HepG2 (cell line): ENCODE data around the gene MAB21L4. TPM values are rescaled to one million over a fixed set of nuclear protein-coding genes. Genes with fewer than 3 reads are reported as not detected.

Experiments used
- ATAC-seq: fragments of 200-7000 bp; cut with Tn5 transposase; 3 replicates; pipeline ENCODE4 v1.9.1; 2020; ENCODE audit warnings: mild to moderate bottlenecking, moderate library complexity
- BruUV-seq: library from RNA; stranded (reverse); fragments of 400-500 nt; replicated peaks from 2 replicates; lab custom pipeline; 2021; lab: Mats Ljungman, UMichigan
- CTCF ChIA-PET: fragments of 300-600 bp; formaldehyde crosslinking; extraction: SDS; loops from one replicate; lab custom pipeline; 2021; ENCODE audit warnings: low total read pairs, inconsistent platforms, low intra/inter-chr PET ratio; lab: Yijun Ruan, JAX
- POLR2A ChIA-PET: fragments of 350-600 bp; sonication (Branson Sonifier 250); formaldehyde crosslinking; loops from one replicate; lab custom pipeline; 2020; ENCODE audit warnings: antibody characterized with exemption, inconsistent platforms; lab: Yijun Ruan, JAX
- DNase-seq: peaks from one replicate; pipeline ENCODE4 v3.0.0-alpha.2; 2015; ENCODE audit warnings: low spot score
- FAIRE-seq: peaks from 3 replicates; lab custom pipeline; 2011; peaks lifted over from hg19 to GRCh38; lab: Jason Lieb, UNC
- H2AFZ ChIP-seq: one replicate; pipeline ENCODE4 v1.6.1; 2011; ENCODE audit warnings: low read length, inconsistent platforms
- H3K27ac ChIP-seq: fragments of 300-600 bp; 3 replicates; pipeline ENCODE4 v1.8.0; 2011; ENCODE audit warnings: mixed run types, mild to moderate bottlenecking, mixed read lengths, low read length, inconsistent platforms; ENCODE audit not compliant: insufficient read depth; ENCODE audit errors: extremely low read length
- H3K27me3 ChIP-seq, 2 experiments: fragments of 200-600 bp in 1 of 2; 2 replicates in 1 of 2; 3 replicates in 1 of 2; pipeline versions ENCODE4 v1.6.0 to v1.8.0; 2011; ENCODE audit warnings: low read length in 2 of 2, mild to moderate bottlenecking in 2 of 2, moderate library complexity in 2 of 2, inconsistent platforms in 1 of 2; ENCODE audit not compliant: insufficient read depth in 2 of 2, control insufficient read depth in 1 of 2
- H3K36me3 ChIP-seq, 2 experiments: fragments of 200-600 bp in 1 of 2; replicated peaks in 1 of 2; 2 replicates in 1 of 2; 3 replicates in 1 of 2; pipeline versions ENCODE4 v1.5.1 to v1.8.0; 2011; ENCODE audit warnings: low read length in 2 of 2, inconsistent platforms in 1 of 2; ENCODE audit not compliant: insufficient read depth in 2 of 2, control insufficient read depth in 1 of 2
- H3K4me1 ChIP-seq: 2 replicates; pipeline ENCODE4 v1.5.1; 2012; ENCODE audit warnings: low read length, inconsistent platforms; ENCODE audit not compliant: insufficient read depth
- H3K4me2 ChIP-seq: 2 replicates; pipeline ENCODE4 v1.6.0; 2011; ENCODE audit warnings: low read depth, low read length, inconsistent platforms
- H3K4me3 ChIP-seq, 3 experiments: fragments of 200-600 bp in 1 of 3; sonication (generic), shearing (Covaris generic) in 1 of 3; replicated peaks in 1 of 3; 2 replicates each; pipeline ENCODE4 v1.5.1; 2011 to 2016; ENCODE audit warnings: low read length in 3 of 3, inconsistent platforms in 2 of 3, low read depth in 2 of 3, mild to moderate bottlenecking in 2 of 3, control low read depth in 1 of 3, mixed read lengths in 1 of 3; ENCODE audit not compliant: insufficient read depth in 1 of 3
- H3K79me2 ChIP-seq: one replicate; pipeline ENCODE4 v1.6.1; 2011; ENCODE audit warnings: low read length, inconsistent platforms; ENCODE audit not compliant: insufficient read depth
- H3K9ac ChIP-seq: 2 replicates; pipeline ENCODE4 v1.6.0; 2011; ENCODE audit warnings: mild to moderate bottlenecking, low read depth, low read length, inconsistent platforms; ENCODE audit not compliant: insufficient read depth
- H3K9me3 ChIP-seq: 2 replicates; pipeline ENCODE4 v1.5.1; 2012; ENCODE audit warnings: mild to moderate bottlenecking, low read length
- H4K20me1 ChIP-seq: 2 replicates; pipeline ENCODE4 v1.6.0; 2011; ENCODE audit warnings: inconsistent platforms, mild to moderate bottlenecking, low read length, moderate library complexity; ENCODE audit not compliant: insufficient read depth
- KLF11 ChIP-seq: IDR thresholded peaks from 2 replicates; pipeline ENCODE4 v1.6.1; 2016; ENCODE audit warnings: missing compliant biosample characterization
- NFE2L1 ChIP-seq: sonication (generic); formaldehyde crosslinking; IDR thresholded peaks from 2 replicates; pipeline ENCODE4 v1.4.0; 2020; ENCODE audit warnings: missing genetic modification reagents, mild to moderate bottlenecking, borderline replicate concordance
- POLR2AphosphoS5 ChIP-seq: IDR thresholded peaks from 2 replicates; pipeline ENCODE4 v1.6.1; 2012; ENCODE audit warnings: low read depth, low read length
- ZBTB38 ChIP-seq: sonication (generic); formaldehyde crosslinking; IDR thresholded peaks from 2 replicates; pipeline ENCODE4 v1.5.1; 2020; ENCODE audit warnings: mild to moderate bottlenecking, missing genetic modification reagents
- ZNF263 ChIP-seq: sonication (generic); formaldehyde crosslinking; IDR thresholded peaks from 2 replicates; pipeline ENCODE4 v1.4.0; 2020; ENCODE audit warnings: missing genetic modification reagents
- ZNF605 ChIP-seq: sonication (generic); formaldehyde crosslinking; IDR thresholded peaks from 2 replicates; pipeline ENCODE4 v1.8.0; 2022; ENCODE audit warnings: mild to moderate bottlenecking, missing genetic modification reagents
- ZNF891 ChIP-seq: sonication (generic); formaldehyde crosslinking; IDR thresholded peaks from 2 replicates; pipeline ENCODE4 v1.5.0; 2020; ENCODE audit warnings: mild to moderate bottlenecking, missing genetic modification reagents
- WGBS: methylation state at CpG from one replicate; pipeline ENCODE4 v1.1.6; 2017; ENCODE audit warnings: low lambda C conversion rate; 5-methylcytosine and 5-hydroxymethylcytosine counted together
- in situ Hi-C: cut with HindIII; loops from 2 replicates; pipeline ENCODE4 v1.10.0; 2017; ENCODE audit warnings: low pct_unique_long_range_greater_than_20kb; ENCODE audit not compliant: extremely low pct_ligation_motif_present
- intact Hi-C: fragments of 100-400 bp; cut with micrococcal nuclease; formaldehyde crosslinking; loops from one replicate; pipeline ENCODE4 v1.10.0; 2022; ENCODE audit not compliant: unreplicated experiment
- polyA plus RNA-seq, 8 experiments: library from polyadenylated mRNA; depleted of rRNA in 3 of 8; stranded (reverse) in 7 of 8; unstranded in 1 of 8; fragments of >200 nt; fragmentation: Illumina TruSeq in 4 of 8; extraction: Trizol in 4 of 8; gene quantifications; 2 replicates each; pipeline versions ENCODE4 v1.2.1 to v1.2.3, GENCODE V29; 2011 to 2016; ENCODE audit warnings: low read depth in 4 of 8, missing spikeins in 1 of 8, mixed read lengths in 1 of 8; ENCODE audit not compliant: insufficient read depth in 1 of 8
- total RNA-seq, 5 experiments: library from RNA; depleted of rRNA; stranded (reverse); fragments of >200 nt; fragmentation: Illumina TruSeq; extraction: Trizol; gene quantifications; 2 replicates each; pipeline ENCODE4 v1.2.3, GENCODE V29; 2016; ENCODE audit warnings: low read depth in 1 of 5
- TF ChIP-seq, protein P1 (sequence below): sonication (generic); formaldehyde crosslinking; IDR thresholded peaks from 2 replicates; pipeline ENCODE4 v1.9.0; 2022; ENCODE audit warnings: low read depth, missing genetic modification reagents
- TF ChIP-seq, protein P2 (sequence below): IDR thresholded peaks from 2 replicates; pipeline ENCODE4 v1.6.1; 2016

MAB21L4 gene
- total and polyA plus RNA-seq, 2 of the 13 experiments (the other 11 are each of a cell fraction or from before 2014, with no cell fraction given): 3.0 to 14.0 TPM

GRCh38 chr2:240872317-240873097 is 23.4 kb downstream of the MAB21L4 start:
- ChIA-PET CTCF (no interaction called here), POLR2A (interaction anchor here (3.4 to 7.1 kb wide), 2 partner anchors 15 to 18 kb away, joined by 63 to 83 read pairs; no protein-coding TSS in a partner anchor)
- peaks cover 100% of the 10 kb centered on the region for H3K4me1 ChIP-seq
- peak overlapping the region; percentile 88 for H3K27ac ChIP-seq
- ATAC-seq: no peak
- intact Hi-C loops (no loop called here), in situ Hi-C loops (loop anchor here (25.0 kb wide), 1 partner anchor 765 kb away; the partner anchor contains the start of genes ATG4B and THAP4)
- no peaks in the 10 kb centered on the region for H3K79me2 ChIP-seq
- no peaks in the 10 kb centered on the region for H3K9me3 ChIP-seq
- DNase-seq: no peak
- no TSS peak for BruUV-seq
- no peaks in the 10 kb centered on the region for H3K27me3 ChIP-seq
- no peak overlapping the region for H3K9ac ChIP-seq
- H4K20me1 ChIP-seq: no peaks in the 10 kb centered on the region
- no peak for FAIRE-seq
- no peaks in the 10 kb centered on the region for H3K36me3 ChIP-seq
- TF ChIP-seq POLR2AphosphoS5: no peak
- TF ChIP-seq, protein P1, sequence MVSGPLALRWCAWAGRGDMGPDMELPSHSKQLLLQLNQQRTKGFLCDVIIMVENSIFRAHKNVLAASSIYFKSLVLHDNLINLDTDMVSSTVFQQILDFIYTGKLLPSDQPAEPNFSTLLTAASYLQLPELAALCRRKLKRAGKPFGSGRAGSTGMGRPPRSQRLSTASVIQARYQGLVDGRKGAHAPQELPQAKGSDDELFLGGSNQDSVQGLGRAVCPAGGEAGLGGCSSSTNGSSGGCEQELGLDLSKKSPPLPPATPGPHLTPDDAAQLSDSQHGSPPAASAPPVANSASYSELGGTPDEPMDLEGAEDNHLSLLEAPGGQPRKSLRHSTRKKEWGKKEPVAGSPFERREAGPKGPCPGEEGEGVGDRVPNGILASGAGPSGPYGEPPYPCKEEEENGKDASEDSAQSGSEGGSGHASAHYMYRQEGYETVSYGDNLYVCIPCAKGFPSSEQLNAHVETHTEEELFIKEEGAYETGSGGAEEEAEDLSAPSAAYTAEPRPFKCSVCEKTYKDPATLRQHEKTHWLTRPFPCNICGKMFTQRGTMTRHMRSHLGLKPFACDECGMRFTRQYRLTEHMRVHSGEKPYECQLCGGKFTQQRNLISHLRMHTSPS (CRISPR knock-in tag): no peak
- TF ChIP-seq ZNF605 (CRISPR knock-in tag): no peak
- TF ChIP-seq ZNF263 (CRISPR knock-in tag): peak; percentile 87
- TF ChIP-seq, protein P2, sequence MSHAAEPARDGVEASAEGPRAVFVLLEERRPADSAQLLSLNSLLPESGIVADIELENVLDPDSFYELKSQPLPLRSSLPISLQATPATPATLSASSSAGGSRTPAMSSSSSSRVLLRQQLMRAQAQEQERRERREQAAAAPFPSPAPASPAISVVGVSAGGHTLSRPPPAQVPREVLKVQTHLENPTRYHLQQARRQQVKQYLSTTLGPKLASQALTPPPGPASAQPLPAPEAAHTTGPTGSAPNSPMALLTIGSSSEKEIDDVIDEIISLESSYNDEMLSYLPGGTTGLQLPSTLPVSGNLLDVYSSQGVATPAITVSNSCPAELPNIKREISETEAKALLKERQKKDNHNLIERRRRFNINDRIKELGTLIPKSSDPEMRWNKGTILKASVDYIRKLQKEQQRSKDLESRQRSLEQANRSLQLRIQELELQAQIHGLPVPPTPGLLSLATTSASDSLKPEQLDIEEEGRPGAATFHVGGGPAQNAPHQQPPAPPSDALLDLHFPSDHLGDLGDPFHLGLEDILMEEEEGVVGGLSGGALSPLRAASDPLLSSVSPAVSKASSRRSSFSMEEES (CRISPR knock-in tag): no peak
- TF ChIP-seq NFE2L1: 0 out of 2 replicates have a peak, but pooled peaks have one; percentile 59
- TF ChIP-seq ZNF891 (CRISPR knock-in tag): peak; percentile 34; the same call in 1 of the 2 replicates
- peak; percentile 95 for TF ChIP-seq ZBTB38 (CRISPR knock-in tag)
- TF ChIP-seq KLF11 (CRISPR knock-in tag): no peak
- no peak overlapping the region for H2AFZ ChIP-seq
- H3K4me3 ChIP-seq: no peak overlapping the region
- WGBS: 86% methylated on average over 15 of the region's 17 CpGs
- no peak overlapping the region; the same call in 1 of the 2 replicates for H3K4me2 ChIP-seq
